Measurements from ENCODE around the gene VPS41.

GRCh38 chr7:38916396-38916795, 7.4 kb upstream of the VPS41 start:
- TF ChIP-seq, protein P1, sequence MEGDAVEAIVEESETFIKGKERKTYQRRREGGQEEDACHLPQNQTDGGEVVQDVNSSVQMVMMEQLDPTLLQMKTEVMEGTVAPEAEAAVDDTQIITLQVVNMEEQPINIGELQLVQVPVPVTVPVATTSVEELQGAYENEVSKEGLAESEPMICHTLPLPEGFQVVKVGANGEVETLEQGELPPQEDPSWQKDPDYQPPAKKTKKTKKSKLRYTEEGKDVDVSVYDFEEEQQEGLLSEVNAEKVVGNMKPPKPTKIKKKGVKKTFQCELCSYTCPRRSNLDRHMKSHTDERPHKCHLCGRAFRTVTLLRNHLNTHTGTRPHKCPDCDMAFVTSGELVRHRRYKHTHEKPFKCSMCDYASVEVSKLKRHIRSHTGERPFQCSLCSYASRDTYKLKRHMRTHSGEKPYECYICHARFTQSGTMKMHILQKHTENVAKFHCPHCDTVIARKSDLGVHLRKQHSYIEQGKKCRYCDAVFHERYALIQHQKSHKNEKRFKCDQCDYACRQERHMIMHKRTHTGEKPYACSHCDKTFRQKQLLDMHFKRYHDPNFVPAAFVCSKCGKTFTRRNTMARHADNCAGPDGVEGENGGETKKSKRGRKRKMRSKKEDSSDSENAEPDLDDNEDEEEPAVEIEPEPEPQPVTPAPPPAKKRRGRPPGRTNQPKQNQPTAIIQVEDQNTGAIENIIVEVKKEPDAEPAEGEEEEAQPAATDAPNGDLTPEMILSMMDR (IDR thresholded peaks at IDR 0.05; ENCODE audit: low read length): no peak
- no peak for TF ChIP-seq EZH2 (optimal IDR thresholded peaks at IDR 0.05; ENCODE audit: low read depth, low read length)
- TF ChIP-seq EZH2phosphoT487 (IDR thresholded peaks at IDR 0.05; ENCODE audit: low read length): no peak

Data from MM.1S (cell line).